ENCODE results near the gene COX6B2. TPM values are rescaled to one million over a fixed set of nuclear protein-coding genes. Genes with fewer than 3 reads are reported as not detected.
A peak's percentile ranks its signal among the peaks of the same experiment; 100 is the strongest.

The COX6B2 gene
- total RNA-seq, 1 donor from 2014 or later = 0.50 TPM

DNA sequence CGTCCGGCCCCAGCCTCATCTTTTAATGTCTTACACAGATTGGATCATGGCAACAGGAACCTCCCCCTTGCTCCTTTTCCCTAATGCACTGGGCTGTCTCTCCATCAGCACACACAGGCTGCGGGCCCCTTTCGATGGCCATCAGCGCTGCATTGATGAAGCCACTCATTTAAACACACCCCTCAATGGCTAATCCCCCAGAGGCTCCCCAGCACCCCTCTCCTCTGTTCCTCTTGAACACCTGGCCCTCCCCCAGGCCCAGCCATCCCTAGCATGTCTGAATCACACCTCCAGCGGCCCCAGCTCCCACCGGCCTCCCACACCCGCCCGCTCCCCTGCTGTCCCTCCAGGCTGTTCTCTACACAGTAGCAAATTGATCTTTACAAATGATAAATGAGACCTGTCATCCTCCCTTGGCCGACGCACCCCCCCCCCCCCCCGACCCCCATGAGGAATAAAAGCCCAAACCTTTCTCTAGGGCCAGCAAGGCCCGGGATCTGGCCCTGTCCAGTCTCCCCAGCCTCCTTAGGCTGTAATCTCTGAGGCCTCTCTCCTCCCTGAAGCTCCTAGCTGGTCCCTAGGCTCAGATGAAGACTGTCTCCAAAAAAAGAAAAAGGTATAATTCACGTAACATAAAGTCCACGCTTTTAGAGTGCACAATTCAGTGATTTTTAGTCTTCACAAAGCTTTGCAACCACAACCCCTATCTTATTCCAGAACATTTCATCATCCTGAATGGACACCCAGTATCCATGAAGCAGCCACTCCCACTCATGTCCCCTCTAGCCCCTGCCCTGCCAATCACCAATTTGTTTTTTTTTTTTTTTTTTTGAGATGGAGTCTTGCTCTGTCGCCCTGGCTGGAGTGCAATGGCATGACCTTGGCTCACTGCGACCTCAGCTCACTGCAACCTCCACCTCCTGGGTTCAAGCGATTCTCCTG, 38.6 kb upstream of the COX6B2 start:
- DNase-seq (ENCODE audit: low read depth) (no peak), FAIRE-seq (no peak)
- no peak for TF ChIP-seq EZH2 (IDR thresholded peaks at IDR 0.05; ENCODE audit: insufficient read depth, low read length)
- TF ChIP-seq, protein P1, sequence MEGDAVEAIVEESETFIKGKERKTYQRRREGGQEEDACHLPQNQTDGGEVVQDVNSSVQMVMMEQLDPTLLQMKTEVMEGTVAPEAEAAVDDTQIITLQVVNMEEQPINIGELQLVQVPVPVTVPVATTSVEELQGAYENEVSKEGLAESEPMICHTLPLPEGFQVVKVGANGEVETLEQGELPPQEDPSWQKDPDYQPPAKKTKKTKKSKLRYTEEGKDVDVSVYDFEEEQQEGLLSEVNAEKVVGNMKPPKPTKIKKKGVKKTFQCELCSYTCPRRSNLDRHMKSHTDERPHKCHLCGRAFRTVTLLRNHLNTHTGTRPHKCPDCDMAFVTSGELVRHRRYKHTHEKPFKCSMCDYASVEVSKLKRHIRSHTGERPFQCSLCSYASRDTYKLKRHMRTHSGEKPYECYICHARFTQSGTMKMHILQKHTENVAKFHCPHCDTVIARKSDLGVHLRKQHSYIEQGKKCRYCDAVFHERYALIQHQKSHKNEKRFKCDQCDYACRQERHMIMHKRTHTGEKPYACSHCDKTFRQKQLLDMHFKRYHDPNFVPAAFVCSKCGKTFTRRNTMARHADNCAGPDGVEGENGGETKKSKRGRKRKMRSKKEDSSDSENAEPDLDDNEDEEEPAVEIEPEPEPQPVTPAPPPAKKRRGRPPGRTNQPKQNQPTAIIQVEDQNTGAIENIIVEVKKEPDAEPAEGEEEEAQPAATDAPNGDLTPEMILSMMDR (IDR thresholded peaks at IDR 0.05; ENCODE audit: insufficient read depth, low read depth, low read length) = no peak
- H3K4me3 ChIP-seq (ENCODE audit: insufficient read depth, low read depth, low read length) = no peak overlapping the region
- Mint-ChIP-seq H3K27me3 (ENCODE audit: low read depth, unreplicated experiment) (no peaks in the 10 kb centered on the region), H3K27ac (ENCODE audit: unreplicated experiment) (peak overlapping the region; percentile 66), H3K4me1 (ENCODE audit: low read depth, unreplicated experiment) (peaks cover 36% of the 10 kb centered on the region), H3K36me3 (ENCODE audit: low read depth, unreplicated experiment) (peaks cover 11% of the 10 kb centered on the region), H3K4me3 (ENCODE audit: unreplicated experiment) (peak overlapping the region; percentile 73), H3K9me3 (ENCODE audit: unreplicated experiment) (no peaks in the 10 kb centered on the region)
- no peak overlapping the region for H2AFZ ChIP-seq (ENCODE audit: low read depth, low read length)
- peaks cover 25% of the 10 kb centered on the region for H3K4me1 ChIP-seq (ENCODE audit: insufficient read depth, low read length)
- H3K27ac ChIP-seq (ENCODE audit: low read depth, low read length) = no peak overlapping the region
- H3K9ac ChIP-seq (ENCODE audit: low read length) = no peak overlapping the region
- peaks cover 53% of the 10 kb centered on the region for H4K20me1 ChIP-seq (ENCODE audit: insufficient read depth, low read length)
- H3K79me2 ChIP-seq (ENCODE audit: insufficient read depth, low read length) = peaks cover 26% of the 10 kb centered on the region
- no peaks in the 10 kb centered on the region for H3K27me3 ChIP-seq (ENCODE audit: insufficient read depth, low read length)
- peaks cover 24% of the 10 kb centered on the region for H3K36me3 ChIP-seq (ENCODE audit: insufficient read depth, low read length)
- no peaks in the 10 kb centered on the region for H3K9me3 ChIP-seq (ENCODE audit: insufficient read depth, low read depth, low read length)
- H3K4me2 ChIP-seq (ENCODE audit: low read length) = no peak overlapping the region

DNA sequence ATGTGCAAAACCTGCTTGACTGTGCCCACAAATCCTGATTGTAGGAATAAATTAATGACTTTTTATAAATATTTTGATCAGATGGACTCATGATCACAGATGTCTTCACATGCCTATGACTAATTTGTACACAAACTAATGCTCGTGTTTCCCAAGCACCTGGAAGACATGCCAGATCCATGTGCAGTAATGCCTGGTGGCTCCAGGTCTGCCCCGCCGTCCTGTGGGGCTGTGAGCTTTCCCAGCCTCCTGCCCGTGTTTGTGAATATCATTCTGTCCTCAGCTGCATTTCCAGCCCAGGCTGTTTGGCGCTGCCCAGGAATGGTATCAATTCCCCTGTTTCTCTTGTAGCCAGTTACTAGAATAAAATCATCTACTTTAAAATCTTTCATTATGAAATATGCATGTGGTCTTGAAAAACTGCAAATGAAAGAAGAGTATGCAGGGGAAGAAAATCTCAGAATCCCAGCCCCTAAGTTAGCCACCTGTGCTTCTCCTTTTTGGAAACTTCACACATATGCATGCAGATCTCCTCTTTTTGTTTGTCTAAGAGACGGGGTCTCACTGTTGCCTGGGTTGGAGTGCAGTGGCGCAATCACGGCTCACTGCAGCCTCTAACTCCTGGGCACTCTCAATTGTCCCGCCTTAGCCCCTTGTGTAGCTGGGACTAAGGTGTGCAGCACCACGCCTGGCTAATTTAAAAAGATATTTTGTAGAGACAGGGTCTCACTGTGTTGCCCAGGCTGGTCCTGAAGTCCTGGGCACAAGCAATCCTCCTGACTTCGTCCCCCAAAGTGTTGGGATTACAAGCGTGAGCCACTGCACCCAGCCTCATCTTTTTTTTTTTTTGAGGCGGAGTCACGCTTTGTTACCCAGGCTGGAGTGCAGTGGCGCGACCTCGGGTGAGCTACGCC, 37.4 kb upstream of the COX6B2 start:
- H3K9ac ChIP-seq (ENCODE audit: low read length) = no peak overlapping the region
- H3K36me3 ChIP-seq (ENCODE audit: insufficient read depth, low read length) = peaks cover 29% of the 10 kb centered on the region
- Mint-ChIP-seq H3K4me3 (ENCODE audit: unreplicated experiment) (peak overlapping the region; percentile 34), H3K4me1 (ENCODE audit: low read depth, unreplicated experiment) (peaks cover 42% of the 10 kb centered on the region), H3K9me3 (ENCODE audit: unreplicated experiment) (no peaks in the 10 kb centered on the region), H3K27ac (ENCODE audit: unreplicated experiment) (no peak overlapping the region), H3K36me3 (ENCODE audit: low read depth, unreplicated experiment) (peaks cover 22% of the 10 kb centered on the region), H3K27me3 (ENCODE audit: low read depth, unreplicated experiment) (no peaks in the 10 kb centered on the region)
- peaks cover 64% of the 10 kb centered on the region for H4K20me1 ChIP-seq (ENCODE audit: insufficient read depth, low read length)
- H3K79me2 ChIP-seq (ENCODE audit: insufficient read depth, low read length) = peaks cover 37% of the 10 kb centered on the region
- H2AFZ ChIP-seq (ENCODE audit: low read depth, low read length) = no peak overlapping the region
- no peaks in the 10 kb centered on the region for H3K9me3 ChIP-seq (ENCODE audit: insufficient read depth, low read depth, low read length)
- no peaks in the 10 kb centered on the region for H3K27me3 ChIP-seq (ENCODE audit: insufficient read depth, low read length)
- peaks cover 37% of the 10 kb centered on the region for H3K4me1 ChIP-seq (ENCODE audit: insufficient read depth, low read length)
- H3K4me2 ChIP-seq (ENCODE audit: low read length) = no peak overlapping the region
- DNase-seq (ENCODE audit: low read depth) (no peak), FAIRE-seq (no peak)
- H3K27ac ChIP-seq (ENCODE audit: low read depth, low read length) = no peak overlapping the region
- no peak overlapping the region for H3K4me3 ChIP-seq (ENCODE audit: insufficient read depth, low read depth, low read length)
- TF ChIP-seq EZH2 (IDR thresholded peaks at IDR 0.05; ENCODE audit: insufficient read depth, low read length) = no peak
- TF ChIP-seq, protein P1 (IDR thresholded peaks at IDR 0.05; ENCODE audit: insufficient read depth, low read depth, low read length) = no peak

All from astrocyte (in vitro differentiated cells and primary cell).